GM21515 (cell line): ENCODE measurements around the gene ROBO1.
"Not testable (repeated sequence)": the region's sequence is repeated elsewhere in the genome, so short reads cannot be mapped to it uniquely, and the experiment has no call there.

ENCODE experiments used
- ATAC-seq: cut with Tn5 transposase; IDR thresholded peaks from one replicate; pipeline ENCODE4 v1.9.1; 2021; ENCODE audit not compliant: unreplicated experiment

ROBO1 gene

DNA sequence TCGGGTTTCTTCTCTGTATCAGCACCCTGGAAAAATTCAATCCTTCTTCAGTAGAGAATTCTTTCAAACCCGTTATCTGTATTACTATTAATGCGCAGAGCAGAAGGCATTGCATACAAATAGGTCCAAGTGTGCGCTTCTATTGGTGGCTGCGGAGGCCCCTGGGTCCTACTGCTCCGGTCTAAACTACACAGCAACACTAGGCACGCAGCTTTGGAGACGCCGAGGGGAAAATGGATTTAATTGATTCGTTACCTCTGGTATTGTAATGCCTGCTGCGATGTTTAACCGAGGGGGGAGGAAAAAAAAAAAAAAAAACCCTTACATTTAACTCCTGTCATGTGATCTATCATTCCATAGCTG, at the start of gene ROBO1:
TSS of gene ROBO1 (minus strand) at position 94 of the 363 bp plus-strand sequence.
- ATAC-seq: no peak

DNA sequence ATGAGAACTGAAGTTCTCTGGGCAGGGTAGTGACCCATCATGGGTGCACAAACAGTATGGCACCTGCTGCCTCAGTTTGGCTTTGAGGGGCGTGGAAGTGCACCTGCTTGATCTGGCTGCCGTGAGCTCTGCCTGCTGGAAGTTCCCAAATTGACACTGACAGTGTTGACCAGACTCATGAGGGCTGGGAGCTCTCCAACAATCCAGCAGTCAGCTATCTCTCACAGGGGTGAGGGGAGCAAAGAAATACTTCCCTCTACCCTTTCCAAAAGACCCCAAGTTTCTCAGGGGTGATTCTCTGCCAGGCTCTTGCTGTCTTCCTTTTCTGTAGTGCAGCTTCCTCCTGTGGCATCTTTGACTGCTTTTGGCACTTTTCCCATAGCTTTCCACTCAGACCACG, 49.4 kb upstream of the ROBO1 start:
- no peak for ATAC-seq

DNA sequence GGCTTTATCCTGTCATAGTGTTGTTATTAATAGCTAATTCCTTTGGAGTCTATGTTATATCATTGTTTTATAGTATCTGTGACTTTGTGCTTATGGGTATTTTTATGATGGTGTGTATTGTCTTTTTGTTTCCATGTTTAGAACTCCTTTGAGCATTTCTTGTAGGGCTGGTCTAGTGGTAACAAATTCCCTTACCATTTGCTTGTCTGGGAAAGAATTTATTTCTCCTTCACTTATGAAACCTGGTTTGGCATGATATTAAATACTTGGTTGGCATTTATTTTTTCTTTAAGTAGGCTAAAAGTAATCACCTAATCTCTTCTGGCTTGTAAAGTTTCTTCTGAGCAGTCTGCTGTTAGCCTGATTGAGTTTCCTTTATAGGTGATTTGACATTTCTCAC, 47.7 kb upstream of the ROBO1 start:
- ATAC-seq: no peak

DNA sequence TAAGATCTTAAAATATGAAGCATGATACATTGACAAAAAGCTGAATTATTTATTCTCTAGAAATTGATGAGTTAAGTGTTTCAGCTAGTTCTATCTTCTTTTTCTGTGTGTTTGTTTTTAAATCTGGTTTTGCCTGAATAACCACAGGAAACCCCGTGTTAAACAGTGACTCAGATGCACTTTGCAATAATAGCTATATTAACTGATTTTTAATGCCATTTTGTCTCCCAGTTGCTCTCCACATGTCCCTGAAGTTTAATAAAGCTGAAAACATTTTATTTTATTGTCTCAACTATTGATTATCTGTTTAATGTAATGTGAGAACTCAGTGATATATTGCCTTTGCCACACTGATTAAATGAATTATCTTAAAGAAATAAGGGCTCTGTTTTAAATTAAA, 42.8 kb upstream of the ROBO1 start:
- no peak for ATAC-seq

GRCh38 chr3:79810092-79810491, 42.3 kb upstream of the ROBO1 start:
- no peak for ATAC-seq

DNA sequence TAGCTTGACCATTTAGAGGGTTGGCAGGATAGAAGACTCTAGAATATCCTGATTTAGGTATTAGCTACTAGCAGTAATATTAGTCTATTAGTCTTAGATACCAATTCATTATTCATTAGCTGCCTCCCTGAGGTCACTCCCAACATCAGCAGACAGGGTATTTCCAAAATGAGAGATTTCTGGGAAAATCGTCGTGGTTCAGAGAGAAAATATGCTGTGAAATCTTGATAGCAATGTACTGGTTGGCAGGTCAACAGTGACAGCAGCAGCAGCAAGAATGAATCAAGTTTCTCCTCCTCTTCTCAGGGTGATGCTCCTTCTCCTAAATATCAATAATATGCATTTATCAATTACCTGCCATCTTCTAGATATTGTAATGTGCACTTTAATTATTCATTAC, 41.3 kb upstream of the ROBO1 start:
- no peak for ATAC-seq

DNA sequence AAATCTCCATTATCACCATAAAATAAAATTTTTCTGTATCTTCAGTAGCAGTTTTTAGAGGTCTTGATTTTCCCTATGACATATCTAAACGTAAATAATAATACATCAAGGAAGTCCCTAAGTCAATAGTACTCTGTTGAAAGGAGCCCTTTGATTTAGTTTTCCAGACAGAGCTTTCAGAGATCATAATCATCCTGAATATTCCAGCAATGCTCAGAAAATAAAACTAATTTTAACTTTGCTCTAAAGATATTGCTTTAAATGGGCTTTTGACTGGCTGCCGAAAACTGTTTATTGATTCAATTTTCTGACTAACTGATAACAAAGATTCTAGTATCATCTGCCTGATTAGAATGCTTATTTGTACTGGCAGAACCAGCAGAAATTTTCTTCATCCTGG, 40.7 kb upstream of the ROBO1 start:
- ATAC-seq: no peak

DNA sequence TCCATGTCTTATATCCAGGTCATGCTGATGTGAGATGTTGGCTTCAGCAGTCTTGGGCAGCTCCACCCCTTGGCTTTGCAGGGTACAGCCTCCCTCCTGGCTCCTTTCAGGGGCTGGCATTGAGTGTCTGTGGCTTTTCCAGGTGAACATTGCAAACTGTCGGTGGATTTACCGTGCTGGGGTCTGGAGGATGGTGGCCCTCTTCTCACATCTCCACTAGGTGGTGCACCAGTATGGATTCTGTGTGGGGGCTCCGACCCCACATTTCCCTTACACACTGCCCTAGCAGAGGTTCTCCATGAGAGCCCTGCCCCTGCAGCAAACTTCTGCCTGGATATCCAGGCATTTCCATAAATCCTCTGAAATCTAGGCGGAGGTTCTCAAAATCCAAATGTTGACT, 22.4 kb upstream of the ROBO1 start:
- not testable (repeated sequence) for ATAC-seq

DNA sequence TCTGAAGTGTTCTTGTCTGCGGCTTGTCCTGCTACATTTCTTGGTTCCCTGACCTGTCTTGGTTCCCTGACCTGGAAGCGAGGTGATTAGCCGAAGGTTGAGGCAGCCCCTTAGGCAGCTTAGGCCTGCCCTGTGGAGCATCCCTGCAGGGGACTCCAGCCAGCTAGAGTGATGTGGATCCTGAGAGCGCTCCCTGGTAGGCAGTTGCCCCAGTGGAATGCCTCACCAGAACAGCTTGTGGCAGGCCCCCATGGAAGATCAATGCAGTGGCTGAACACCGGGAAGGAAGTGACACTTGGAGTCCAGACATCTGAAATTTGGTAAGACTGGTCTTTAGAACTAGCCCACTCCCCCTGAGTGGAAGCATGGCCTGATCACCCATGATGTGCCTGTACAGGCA, 5.5 kb upstream of the ROBO1 start:
- ATAC-seq: no peak

GRCh38 chr3:79769229-79769628, 1.4 kb upstream of the ROBO1 start:
- ATAC-seq: no peak

DNA sequence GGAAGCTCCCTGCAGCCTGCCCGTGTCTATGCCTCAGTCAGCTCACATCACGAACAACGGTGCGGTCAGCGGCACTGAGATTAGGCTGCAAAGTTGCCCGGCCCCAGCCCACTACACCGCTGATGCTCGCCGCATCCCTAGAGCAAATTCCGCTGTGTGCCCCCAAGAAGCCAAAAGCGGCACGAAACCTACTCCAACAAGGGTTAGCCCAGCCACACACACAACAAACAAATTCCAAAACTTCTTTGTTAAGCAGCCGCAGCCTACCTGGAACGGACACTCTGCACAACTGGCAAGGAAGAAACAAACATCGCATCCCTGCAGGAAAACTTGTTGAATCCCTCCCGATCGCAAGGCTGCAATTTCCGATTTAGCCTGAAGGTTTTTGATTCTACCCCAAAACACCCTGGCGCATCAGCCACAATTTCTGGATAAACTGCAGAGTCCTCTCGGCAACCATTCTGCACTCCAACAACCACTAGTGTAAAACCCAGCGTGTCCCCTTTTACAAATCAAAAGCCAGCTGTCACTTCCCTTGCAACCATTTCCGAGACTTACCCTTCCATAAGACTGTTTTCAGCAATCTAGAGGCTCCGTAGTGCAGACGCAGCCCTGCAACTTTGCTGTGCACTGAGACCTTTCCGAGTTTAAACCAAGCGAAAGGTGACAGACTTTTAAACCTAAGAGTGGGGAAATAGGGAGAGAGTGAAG, 449 bp downstream of the ROBO1 start:
- no peak for ATAC-seq

- ATAC-seq: no peak
These were observed 1.2 kb downstream of the ROBO1 start for GRCh38 chr3:79766496-79767193.

GRCh38 chr3:79765911-79766310, 1.9 kb downstream of the ROBO1 start:
- no peak for ATAC-seq

DNA sequence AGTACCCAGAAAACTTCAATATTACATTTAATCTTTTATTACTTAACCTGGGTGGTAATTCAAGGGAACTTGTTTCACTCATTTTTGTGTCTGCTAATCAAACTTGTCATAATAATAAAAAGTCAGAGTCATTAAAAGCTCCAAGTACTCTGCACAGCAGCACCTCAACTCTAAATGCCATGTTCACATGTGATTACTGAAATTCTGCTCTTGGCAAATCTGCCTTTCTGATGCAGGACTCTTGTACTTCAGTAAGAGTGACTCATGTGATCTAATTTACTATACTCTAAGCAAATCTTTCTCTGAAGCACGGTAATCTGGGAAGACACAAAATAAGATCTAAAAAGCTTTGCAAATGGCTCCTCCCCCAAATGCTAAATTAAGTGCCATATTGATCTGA, 6.4 kb downstream of the ROBO1 start:
- no peak for ATAC-seq

GRCh38 chr3:79751703-79752102, 16.1 kb downstream of the ROBO1 start:
- ATAC-seq: no peak

- no peak for ATAC-seq
These were observed 30.3 kb downstream of the ROBO1 start for GRCh38 chr3:79737530-79737929.

- no peak for ATAC-seq
These were observed 38.7 kb downstream of the ROBO1 start for GRCh38 chr3:79729096-79729495.

GRCh38 chr3:79726786-79727185, 41.0 kb downstream of the ROBO1 start:
- no peak for ATAC-seq

DNA sequence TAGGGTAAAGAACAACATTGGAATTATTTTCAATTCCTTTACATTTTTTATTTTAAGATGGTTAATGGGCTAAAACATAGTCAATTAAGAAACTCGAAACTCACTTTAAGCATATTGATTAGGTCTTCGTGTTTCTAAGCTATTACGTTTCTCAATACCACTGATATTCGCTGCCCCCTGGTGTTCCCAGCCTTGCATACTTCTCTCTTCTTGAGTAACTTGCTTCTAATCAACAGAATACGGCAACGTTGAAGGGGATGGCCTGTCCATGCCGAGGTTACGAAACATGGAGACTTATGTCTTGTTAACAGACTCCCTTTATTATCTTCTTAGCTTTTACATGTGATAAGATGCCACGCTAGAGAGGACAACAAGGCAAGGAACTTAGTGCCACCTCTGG, 43.6 kb downstream of the ROBO1 start:
- ATAC-seq: no peak

- ATAC-seq: no peak
These were observed 77.7 kb downstream of the ROBO1 start for GRCh38 chr3:79690072-79690471.

DNA sequence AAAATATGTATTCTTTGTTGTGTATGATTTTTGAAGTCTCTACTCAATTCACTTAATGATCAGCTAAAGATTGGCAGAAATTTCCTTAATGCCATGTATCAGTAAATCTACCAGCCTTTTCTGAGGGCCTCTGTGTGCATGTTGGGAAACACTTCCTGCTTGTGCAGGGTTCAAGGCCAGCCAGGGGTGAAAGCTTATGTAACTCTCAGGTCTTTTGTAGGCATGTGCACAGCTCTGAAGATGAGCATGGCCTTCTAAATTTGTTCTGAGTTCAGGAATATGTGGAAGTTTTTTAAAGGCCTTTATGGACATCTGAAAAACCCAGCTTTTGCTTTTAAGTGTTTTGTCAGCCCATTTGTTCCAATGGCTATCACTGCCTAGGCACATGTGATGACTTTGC, 82.7 kb downstream of the ROBO1 start:
- ATAC-seq: no peak

- no peak for ATAC-seq
These were observed 83.8 kb downstream of the ROBO1 start for GRCh38 chr3:79684041-79684440.

DNA sequence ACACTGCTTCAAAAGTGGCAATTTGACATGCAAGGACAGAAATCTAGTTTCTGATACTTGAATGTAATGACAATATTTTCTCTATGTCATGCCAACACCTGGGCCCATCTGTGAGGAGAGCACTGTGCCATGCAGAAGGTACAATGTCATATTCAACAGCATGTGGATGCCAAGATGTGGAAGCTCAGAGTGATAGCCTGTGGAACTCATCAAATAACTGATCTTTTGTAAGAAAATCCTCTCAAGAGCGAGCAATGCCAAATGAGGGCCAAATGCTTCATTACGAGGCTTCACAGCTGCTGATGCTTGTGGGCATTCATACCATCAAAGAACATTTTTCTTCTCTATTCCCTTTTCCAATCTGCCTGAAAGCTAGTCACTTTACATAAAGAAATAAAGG, 95.1 kb downstream of the ROBO1 start:
- ATAC-seq: no peak
